Body of pancreas (tissue), 4 donors: ENCODE measurements around the gene QRICH2.

Experiments used
- POLR2A ChIP-seq, 3 donors: fragments of 450-650 bp; IDR thresholded peaks; one replicate each; pipeline ENCODE4 v1.6.1; 2016; ENCODE audit warnings: antibody characterized with exemption in 3 of 3, mild to moderate bottlenecking in 2 of 3
- TF ChIP-seq, protein P1 (sequence below), 7 experiments: fragments of 450-650 bp in 4 of 7; fragments of 200-600 bp in 3 of 7; sonication (generic) in 3 of 7; IDR thresholded peaks; one replicate each; pipeline ENCODE4 v1.5.1; 2016 to 2019; ENCODE audit warnings: antibody characterized with exemption in 7 of 7

DNA sequence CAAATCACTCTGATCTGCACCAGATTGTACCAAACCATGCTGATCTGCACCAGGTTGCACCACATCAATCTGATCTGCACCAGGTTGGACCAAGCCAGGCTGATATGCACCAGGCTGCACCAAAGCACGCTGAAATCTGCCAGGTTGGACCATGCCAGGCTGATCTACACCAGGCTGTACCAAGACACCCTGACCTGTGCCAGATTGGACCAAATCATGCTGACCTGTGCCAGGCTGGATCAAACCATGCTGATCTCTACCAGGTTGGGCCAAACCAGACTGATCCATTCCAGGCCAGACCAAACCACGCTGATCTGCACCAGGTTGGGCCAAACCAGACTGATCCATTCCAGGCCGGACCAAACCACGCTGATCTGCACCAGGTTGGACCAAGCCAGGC, 15.5 kb downstream of the QRICH2 start:
- no peak for TF ChIP-seq POLR2A (IDR thresholded peaks at IDR 0.05)
- TF ChIP-seq, protein P1, sequence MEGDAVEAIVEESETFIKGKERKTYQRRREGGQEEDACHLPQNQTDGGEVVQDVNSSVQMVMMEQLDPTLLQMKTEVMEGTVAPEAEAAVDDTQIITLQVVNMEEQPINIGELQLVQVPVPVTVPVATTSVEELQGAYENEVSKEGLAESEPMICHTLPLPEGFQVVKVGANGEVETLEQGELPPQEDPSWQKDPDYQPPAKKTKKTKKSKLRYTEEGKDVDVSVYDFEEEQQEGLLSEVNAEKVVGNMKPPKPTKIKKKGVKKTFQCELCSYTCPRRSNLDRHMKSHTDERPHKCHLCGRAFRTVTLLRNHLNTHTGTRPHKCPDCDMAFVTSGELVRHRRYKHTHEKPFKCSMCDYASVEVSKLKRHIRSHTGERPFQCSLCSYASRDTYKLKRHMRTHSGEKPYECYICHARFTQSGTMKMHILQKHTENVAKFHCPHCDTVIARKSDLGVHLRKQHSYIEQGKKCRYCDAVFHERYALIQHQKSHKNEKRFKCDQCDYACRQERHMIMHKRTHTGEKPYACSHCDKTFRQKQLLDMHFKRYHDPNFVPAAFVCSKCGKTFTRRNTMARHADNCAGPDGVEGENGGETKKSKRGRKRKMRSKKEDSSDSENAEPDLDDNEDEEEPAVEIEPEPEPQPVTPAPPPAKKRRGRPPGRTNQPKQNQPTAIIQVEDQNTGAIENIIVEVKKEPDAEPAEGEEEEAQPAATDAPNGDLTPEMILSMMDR (IDR thresholded peaks at IDR 0.05), result no peak
